Activated gamma-delta T cell treated with Interleukin-2 at 50 U/mL for 16 hours (primary cell): ENCODE measurements around the gene PPP1R8.
"Not testable (repeated sequence)": the region's sequence is repeated elsewhere in the genome, so short reads cannot be mapped to it uniquely, and the experiment has no call there.

Experiments
- DNase-seq: peaks from one replicate; pipeline ENCODE4 v3.0.0-alpha.2; 2020

PPP1R8 gene

DNA sequence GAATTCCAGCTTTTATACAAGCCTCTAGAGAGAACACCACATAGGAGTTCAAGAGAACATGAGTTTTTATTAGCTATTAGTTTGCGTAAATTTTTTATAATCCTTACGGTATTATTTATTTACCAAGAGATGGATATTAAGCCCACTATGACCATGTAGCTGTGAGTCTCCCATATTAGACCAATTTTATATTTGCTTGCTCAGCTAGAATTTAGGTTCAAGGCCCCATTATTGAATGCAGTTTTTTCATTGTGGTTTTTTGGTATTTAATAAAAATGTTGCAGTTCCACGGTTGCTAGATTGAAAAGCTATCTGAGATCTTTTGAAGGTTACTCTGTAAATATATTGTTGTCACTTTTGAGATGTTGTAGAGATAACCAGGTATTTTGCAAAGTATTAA, 2.9 kb downstream of the PPP1R8 start:
- DNase-seq, result no peak

DNA sequence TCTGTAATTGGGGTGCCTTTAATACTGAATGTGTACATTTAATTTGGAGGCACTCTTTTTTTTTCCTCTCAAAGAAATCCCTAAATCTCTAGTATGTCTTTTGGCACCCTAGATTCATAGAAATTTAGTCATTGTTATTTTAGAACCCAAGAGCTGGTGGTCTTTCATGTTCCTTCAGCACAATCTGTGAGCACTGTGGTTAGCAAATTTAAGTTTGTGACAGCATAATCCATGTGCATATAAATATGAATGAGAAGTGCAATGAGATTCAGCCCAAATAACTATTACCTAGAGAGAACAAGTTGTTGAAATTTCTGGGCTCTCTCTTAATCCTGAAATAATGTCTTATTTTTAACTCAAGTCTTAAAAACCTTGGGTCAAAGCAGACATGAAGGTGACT, 4.5 kb downstream of the PPP1R8 start:
- no peak for DNase-seq

DNA sequence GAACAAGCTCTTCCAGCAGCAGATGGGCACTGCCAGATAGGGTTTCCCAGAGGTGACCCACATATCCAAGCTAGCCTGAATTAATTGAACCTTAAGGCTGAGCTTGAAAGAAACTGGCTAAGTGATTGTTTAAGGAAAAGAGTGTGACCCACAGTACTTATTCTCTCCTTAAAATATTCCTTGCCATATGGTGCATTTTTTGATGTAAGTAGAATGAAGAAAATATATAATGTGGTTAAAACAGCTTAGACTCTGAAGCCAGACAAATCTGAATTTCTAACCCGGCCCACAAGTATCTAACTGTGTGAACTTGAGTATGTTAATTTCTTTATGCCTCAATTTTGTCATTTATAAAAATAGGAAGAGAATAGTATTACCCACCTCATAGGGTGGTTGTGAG, 4.9 kb downstream of the PPP1R8 start:
- DNase-seq, result no peak

DNA sequence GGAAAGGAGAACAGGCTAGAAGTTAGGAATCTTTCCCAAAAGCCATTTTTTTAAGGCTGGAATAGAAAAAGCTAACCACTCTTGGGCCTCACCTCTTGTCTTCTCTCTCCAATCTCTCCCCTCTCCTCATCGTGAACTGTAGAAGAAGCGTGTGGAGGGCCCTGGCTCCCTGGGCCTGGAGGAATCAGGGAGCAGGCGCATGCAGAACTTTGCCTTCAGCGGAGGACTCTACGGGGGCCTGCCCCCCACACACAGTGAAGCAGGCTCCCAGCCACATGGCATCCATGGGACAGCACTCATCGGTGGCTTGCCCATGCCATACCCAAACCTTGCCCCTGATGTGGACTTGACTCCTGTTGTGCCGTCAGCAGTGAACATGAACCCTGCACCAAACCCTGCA, 19.4 kb downstream of the PPP1R8 start:
- DNase-seq, result no peak

DNA sequence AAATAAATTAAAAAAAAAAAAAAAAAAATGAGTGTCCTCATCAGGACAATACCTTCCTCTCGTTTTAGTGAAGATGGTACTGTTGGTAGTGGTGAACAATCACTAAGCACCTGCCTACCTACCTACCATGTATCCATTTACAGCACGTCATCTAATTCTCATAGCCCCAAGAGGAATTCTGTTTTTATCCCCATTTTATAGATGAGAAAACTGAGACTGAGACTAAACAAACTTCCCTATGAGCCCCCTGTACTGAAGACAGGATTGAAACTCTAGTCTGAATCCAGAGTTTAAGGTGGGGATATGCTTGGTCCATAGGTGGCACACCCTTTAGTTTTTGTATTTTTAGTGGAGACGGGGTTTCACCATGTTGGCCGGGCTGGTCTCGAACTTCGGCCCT, 24.5 kb downstream of the PPP1R8 start:
- DNase-seq, result no peak

DNA sequence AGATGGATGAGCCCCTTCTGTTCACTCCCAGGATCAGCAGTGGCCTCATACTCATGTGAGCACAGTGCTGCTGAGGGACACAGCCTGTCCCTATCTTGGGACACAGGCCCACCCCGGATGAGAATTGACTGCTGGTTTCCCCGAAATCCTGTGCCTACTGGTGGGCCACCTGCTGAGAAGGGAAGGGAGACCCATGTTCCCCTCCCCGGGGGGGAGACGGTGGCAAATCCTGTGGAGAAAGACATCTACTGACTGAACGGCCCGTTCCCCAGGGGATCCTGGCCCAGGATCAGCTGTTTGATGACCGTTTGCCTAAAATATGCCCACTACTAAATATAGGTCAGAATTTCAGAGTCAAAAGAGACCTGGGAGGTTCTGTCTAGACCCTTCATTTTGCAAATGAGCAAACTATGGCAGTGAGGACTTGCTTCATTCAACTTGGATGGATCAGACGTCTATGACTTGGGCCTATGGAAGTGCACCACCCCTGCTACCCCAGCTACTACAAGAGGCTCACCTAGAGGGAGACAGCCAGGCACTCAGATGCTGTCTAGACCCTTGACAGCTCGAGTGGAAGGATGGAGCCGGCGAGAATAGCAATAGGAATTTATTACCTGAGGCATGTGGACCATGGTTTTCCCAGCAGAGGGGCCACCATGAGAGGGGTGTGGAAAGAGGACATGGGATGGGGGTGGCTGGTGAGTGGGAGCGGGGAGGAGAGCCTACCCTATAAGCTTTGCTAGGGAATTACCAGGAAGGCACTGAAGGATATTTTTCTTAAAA, 26.2 kb downstream of the PPP1R8 start:
- DNase-seq, result no peak

DNA sequence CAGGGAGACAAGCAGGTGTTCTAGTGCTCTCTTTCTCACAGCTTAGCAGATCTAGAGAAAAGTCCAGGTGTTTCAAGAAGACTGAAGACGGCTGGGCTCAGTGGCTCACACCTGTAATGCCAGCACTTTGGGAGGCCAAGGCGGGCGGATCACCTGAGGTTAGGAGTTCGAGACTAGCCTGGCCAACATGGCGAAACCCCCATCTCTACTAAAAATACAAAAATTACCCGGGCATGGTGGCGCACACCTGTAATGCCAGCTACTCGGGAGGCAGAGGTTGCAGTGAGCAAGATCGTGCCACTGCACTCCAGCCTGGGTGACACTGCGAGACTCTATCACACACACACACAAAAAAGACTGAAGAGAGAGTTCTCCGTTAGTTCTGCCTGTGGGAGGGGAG, 27.0 kb downstream of the PPP1R8 start:
- not testable (repeated sequence) for DNase-seq

DNA sequence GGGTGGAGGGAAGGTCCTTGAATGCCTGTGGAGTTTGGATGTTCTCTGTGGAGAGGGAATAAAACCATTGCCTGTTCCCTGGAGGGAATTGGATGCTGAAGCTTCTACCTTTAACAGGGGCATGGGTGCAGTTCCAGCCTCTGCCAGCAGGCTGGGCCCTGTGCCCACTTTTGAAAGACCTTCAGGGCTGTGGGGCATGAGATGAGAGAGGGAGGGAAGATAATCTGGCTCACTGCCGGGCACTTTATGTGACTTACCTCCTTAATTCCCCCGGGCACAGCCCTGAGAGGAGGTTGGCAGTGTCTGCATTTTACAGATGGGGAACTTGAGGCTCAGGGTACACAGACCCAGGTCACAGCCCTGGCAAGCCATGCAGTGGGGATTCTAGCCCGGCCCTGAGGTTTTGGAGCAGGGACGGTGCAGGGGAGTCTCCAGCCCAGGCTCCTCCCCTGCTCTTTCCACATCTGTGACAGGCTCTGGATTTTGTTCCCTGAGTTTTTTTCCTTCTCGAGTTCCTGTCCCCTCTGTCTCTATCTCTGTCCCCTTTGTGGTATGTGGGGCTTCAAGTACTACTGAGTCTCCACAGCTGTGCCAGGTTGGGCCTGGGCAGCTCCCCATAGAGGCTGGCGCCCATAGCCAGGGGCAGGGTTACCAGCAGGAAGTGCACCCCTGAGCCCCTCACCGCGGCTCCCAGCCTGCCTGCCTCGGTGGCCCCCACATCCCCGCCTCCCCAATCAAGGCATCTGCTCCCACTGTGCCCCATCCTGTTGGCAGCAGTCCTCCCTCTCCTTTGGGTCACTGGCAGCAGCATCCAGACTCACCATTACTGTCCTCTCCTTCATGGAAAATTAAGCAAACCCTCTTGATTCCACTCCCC, 27.7 kb downstream of the PPP1R8 start:
- peak; percentile 85 for DNase-seq

DNA sequence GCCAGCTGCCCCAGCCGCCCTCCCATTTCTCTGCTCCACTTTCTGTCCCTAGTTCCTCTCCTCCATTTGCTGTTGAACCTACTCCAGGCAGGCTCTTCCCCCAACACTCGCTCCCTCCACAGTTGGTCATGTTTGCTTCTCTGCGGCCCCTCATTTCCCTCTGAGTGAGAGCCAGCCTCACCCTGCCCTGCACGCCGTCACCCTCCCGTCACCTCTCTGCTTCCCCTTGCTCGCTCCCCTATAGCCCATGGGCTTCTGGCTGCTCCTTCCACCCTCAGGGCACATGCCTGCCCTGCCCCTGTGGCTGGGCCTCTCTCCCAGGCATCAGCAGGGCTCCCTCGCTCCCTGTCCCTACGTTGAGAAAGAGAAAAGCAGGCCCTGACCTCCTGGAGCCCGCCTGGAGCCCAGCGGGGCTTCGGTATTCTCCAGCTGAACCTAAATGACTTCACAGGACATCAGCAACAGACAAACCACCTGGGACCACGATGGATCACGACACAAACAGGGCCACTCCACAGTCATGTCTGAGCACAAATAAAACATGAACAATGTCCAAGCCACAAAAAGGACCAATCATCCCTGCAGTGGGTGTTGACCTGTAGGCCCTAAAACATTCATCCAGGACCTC, 28.5 kb downstream of the PPP1R8 start:
- no peak for DNase-seq

DNA sequence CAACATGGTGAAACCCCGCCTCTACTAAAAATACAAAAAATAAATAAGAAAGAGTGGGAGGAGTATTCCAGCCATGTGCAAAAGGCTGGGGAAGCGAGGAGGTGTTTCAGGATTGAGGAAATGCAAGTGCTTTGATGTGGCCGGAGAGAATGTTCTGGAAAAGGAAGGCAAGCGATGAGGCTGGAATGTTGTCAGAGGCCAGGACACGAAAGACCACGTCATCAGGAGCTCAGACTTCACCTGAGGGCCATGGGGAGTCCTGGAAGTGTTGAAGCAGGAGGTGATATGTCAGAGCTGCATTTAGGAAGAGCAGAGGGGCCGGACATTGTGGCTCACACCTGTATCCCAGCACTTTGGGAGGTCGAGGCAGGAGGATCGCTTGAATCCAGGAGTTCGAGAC, 30.9 kb downstream of the PPP1R8 start:
- no peak for DNase-seq

DNA sequence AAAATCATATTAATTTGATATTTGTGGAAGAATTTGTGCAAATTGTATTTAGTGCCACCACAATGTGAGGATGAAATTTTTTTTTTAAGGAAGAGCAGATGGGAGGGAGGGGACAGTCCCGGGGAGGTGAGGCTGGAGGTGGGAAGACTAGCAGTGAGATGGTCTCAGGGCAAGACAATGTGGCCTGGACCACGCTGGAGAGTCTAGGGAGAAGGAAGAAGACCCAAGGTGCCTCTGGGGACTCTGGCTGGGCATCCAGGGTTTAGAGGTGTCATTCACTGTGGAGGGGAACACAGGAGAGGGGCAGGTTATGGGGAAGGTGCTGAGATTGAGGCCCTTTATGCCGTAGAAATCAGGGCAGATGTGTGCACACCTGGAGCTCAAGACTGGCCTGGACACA, 31.4 kb downstream of the PPP1R8 start:
- no peak for DNase-seq

DNA sequence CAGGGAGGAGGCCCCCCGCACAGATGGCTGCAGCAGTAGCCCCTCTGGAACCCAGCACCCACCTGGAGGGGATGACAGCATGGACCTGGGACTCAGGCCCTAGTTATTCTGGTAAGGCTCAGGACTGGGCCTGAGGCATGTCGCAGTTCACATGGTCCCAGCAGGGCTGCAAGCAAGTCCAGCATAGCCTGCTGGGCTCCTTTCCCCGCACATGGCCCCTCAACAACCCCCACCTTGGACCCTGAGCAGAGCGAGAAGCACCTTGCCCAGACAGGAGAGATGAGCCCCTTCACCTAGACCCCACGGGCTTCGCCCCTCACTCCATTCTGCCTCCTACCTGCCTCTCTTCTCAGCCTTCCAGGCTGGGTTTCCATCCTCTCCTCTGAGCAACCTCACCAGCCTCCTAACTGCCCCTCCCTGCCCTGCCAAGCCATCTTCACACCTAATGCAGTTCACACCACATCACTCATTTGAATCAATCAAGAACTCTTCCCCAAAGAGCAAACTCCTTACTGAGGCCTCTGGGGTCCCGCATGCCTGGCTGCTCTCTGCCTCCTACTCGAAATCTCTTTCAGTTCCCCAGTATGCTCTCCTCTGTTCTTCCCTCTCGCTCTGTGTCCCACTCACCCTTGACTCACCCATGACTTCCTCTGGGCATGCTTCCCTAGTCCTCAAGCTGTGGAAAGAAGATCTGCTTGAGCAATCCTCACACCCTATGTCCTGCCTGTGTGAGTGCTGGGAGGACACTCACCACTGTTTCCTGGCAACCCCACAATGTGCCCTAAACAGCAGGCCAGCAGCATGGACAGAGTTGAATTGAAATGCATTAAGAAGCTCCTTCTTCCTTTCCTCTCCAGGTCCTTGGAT, 32.3 kb downstream of the PPP1R8 start:
- DNase-seq, result no peak

DNA sequence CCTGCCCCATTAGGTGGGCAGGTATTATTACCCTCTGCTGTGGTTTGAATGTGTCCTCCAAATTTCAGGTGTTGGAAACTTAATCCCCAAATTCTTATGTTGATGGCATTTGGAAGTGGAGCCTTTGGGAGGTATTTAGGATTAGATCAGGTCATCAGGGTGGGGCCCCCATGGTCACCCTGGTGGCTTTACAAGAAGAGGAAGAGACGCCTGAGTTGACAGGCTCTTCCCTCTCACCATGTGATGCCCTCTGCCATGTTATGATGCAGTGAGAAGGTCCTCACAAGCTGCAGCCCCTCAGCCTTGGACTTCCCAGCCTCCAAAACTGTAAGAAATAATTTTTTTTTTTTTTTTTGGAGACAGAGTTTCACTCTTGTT, 32.9 kb downstream of the PPP1R8 start:
- DNase-seq, result no peak

DNA sequence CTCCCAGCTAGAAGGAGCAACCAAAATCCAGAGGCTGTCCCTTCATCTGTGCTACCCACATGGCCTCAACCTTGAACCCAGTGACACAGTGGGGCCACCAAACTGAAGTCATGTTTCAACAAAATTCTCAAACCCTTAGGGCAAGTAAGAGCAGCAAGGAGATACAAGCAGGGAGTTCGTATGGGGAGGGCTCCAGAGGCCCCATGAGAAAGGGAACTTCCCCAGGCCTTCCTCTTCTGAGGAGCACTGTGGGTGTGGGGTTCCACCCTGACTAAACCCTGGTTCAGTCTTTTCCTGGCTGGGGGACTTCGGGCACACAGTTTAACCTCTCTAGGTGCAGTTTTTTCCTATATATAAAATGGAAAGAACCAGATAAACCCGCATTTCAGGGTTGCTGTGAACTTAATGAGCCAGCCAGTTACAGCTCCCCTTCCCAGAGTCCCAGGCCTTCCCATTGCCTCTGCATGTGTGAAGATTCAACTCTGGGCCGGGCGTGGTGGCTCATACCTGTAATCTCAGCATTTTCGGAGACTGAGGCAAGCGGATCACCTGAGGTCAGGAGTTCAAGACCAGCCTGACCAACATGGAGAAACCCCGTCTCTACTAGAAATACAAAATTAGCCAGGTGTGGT, 33.8 kb downstream of the PPP1R8 start:
- DNase-seq, result no peak

DNA sequence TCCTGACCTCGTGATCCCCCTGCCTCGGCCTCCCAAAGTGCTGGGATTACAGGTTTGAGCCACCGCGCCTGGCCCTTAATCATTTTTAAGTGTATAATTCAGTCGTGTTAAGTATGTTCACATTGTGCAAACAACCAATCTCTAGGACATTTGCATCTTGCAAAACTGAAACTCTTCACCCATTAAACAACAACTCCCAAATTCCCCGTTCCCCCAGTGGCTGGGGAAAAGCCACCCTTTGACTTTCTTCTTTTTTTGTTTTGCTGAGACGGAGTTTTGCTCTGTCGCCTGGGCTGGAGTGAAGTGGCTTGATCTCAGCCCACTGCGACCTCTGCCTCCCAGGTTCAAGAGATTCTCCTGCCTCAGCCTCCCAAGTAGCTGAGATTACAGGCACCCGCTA, 35.2 kb downstream of the PPP1R8 start:
- DNase-seq, result no peak

DNA sequence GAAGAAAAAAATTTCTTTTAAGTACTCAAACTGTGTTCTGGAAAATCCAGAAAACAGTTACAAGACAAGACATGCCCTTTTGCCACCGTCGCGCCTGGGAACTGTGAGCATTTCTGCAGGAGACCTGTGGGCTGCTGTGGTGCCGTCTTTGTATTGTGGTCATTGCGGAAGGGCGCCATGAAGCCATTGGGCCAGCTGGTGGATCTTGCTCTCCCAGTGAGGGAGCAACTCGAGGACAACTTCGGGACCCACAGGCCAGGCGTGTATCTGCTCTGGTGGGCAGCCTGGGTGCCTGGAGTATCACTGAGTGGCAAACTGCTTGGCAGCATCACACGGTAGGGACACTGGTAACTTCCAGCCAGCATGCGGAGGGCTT, 38.0 kb downstream of the PPP1R8 start:
- no peak for DNase-seq

DNA sequence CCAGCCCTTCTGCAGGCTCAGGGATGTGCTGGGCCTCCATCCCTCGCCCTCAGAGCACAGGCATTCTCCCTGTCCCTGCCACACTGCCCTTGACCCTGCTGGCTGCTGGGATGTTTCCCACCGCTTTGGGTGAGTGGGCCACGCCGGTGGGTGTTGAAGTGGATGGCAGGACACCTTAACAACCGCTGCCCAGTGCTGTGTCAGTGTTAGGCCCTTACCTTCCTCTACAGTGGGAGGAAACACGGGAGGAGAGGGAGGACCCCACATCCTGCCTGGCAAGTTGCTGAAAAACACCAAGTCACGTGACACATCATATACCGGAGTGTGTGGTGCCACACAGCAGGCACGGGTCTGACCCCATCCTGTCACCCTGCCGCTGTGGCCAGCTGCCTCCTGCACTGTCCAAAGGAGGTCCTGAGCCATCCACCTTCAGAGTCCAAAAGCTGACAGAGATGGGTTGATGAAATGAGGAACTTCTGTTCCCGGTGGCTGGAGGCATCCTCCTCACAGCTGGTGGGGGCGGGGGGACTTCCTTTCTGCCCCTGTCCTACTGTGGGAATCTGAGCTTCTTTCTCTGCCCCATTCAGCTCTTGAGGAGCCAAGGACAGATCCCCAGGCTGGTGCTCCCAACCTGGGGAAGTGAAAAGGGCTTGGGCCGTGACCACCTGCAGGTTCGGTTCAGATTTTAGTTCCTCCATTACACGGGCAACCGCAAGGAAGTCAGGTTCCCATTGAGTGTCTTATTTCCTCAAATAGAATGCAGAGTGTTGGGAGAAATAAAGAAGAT, 38.5 kb downstream of the PPP1R8 start:
- DNase-seq, result peak; percentile 75

DNA sequence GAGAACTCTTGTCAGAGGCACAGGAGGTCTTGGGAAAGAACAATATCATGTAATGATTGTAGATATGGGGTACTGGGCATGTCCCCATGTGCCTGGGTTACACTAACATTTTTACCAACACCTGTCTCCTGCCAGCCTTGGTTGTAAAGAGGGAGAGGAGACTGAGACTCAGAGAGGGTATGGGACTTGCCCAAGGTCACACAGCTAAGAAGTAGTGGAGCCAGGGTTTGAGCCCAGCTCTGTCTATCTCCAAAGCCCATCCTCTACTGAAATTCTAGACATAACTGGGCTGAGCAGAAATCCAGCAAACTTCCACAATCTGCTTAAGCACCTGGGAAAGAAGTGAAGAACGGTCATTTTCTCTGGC, 39.1 kb downstream of the PPP1R8 start:
- no peak for DNase-seq

DNA sequence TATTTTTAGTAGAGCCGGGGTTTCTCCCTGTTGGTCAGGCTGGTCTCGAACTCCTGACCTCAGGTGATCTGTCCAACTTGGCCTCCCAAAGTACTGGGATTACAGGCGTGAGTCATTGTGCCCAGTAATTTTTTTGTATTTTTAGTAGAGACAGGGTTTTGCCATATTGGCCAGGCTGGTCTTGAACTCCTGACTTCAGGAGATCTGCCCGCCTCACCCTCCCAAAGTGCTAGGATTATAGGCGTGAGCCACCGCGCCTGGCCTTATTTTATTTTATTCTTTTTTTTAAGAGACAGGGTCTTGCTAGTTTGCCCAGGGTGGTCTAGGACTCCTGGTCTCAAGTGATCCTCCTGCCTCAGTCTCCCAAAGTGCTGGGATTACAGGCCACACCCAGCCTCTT, 40.5 kb downstream of the PPP1R8 start:
- DNase-seq, result not testable (repeated sequence)

DNA sequence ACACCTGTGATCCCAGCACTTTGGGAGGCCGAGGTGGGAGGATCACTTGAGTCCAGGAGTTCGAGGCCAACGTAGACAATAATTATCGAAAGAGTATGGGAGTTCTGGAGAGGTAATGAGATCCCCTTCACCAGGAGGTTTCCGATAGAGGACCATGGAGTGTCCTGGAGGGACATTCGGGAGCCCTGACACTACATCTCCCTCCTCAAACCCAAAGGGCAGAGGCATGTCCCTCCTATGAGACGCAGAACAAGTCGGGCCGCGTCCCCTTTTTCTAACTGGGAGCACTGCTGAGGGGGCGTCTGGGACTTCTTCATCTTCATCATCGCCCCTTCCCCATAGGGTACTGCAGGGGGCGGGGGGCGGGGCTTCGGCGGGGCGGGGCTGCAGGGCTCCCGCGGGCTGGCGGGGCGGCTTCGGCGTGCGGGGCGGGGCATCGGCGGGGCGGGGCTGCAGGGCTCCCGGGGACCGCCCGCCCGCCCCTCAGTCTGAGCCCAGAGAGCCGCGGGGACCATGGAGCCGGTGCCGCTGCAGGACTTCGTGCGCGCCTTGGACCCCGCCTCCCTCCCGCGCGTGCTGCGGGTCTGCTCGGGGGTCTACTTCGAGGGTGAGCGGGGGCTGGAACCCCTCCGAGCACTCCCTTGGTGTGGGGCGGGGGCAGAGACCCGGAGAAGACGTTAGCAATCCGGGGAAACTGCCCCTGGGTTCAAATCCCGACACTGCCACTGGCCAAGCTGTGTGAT, 41.6 kb downstream of the PPP1R8 start, which contains the start of gene THEMIS2:
TSS of gene THEMIS2 (plus strand) at position 486 of the 743 bp plus-strand sequence. CDS start at position 514, 28 bp downstream.
- DNase-seq, result peak; percentile 77
